Small intestine (tissue), 7 donors: ENCODE data around the gene CASKIN1. TPM values are rescaled to one million over a fixed set of nuclear protein-coding genes. Genes with fewer than 3 reads are reported as not detected.
A peak's percentile ranks its signal among the peaks of the same experiment; 100 is the strongest.
"Not testable (repeated sequence)": the region's sequence is repeated elsewhere in the genome, so short reads cannot be mapped to it uniquely, and the experiment has no call there.

Experiments
- DNase-seq, 2 donors: peaks; one replicate each; pipeline versions ENCODE4 v3.0.0 to v3.0.0-alpha.2; 2013
- FAIRE-seq: peaks from 2 replicates; lab custom pipeline; 2012; peaks lifted over from hg19 to GRCh38; lab: Jason Lieb, UNC
- H3K27ac ChIP-seq, 3 donors: one replicate each; pipeline ENCODE4 v1.5.1; 2013; ENCODE audit warnings: low read length in 2 of 3, mild to moderate bottlenecking in 2 of 3, control low read depth in 1 of 3, inconsistent platforms in 1 of 3, low read depth in 1 of 3, moderate library complexity in 1 of 3
- H3K27me3 ChIP-seq, 3 donors: one replicate each; pipeline ENCODE4 v1.6.1; 2013; ENCODE audit warnings: low read length in 3 of 3, inconsistent platforms in 1 of 3; ENCODE audit not compliant: control insufficient read depth in 3 of 3, insufficient read depth in 3 of 3
- H3K36me3 ChIP-seq, 3 donors: one replicate each; pipeline ENCODE4 v1.6.1; 2013; ENCODE audit warnings: low read length in 3 of 3, inconsistent platforms in 1 of 3, low read depth in 1 of 3, mild to moderate bottlenecking in 1 of 3, moderate library complexity in 1 of 3; ENCODE audit not compliant: control insufficient read depth in 3 of 3, insufficient read depth in 2 of 3
- H3K4me1 ChIP-seq, 3 donors: one replicate each; pipeline ENCODE4 v1.6.1; 2013; ENCODE audit warnings: low read length in 2 of 3, inconsistent platforms in 1 of 3, low read depth in 1 of 3, mild to moderate bottlenecking in 1 of 3, moderate library complexity in 1 of 3; ENCODE audit not compliant: control insufficient read depth in 3 of 3, insufficient read depth in 2 of 3
- H3K4me3 ChIP-seq, 3 donors: one replicate each; pipeline ENCODE4 v1.5.1; 2013; ENCODE audit warnings: low read length in 3 of 3, control low read depth in 1 of 3, inconsistent platforms in 1 of 3, low read depth in 1 of 3, mild to moderate bottlenecking in 1 of 3, moderate library complexity in 1 of 3
- H3K9me3 ChIP-seq, 2 donors: one replicate each; pipeline ENCODE4 v1.6.1; 2013; ENCODE audit warnings: low read depth in 1 of 2, low read length in 1 of 2; ENCODE audit not compliant: control insufficient read depth in 2 of 2, insufficient read depth in 1 of 2
- WGBS, 3 donors: extraction: QIAGEN DNeasy Blood & Tissue Kit; methylation state at CpG; one replicate each; pipeline ENCODE4 v1.1.7; 2013; 5-methylcytosine and 5-hydroxymethylcytosine counted together
- polyA plus RNA-seq, 4 donors: library from polyadenylated mRNA; stranded (reverse) in 3 of 4; unstranded in 1 of 4; fragments of 200-250 nt in 3 of 4; fragments of 120-200 nt in 1 of 4; gene quantifications; one replicate each; pipeline versions ENCODE4 v1.2.1 to v1.2.3, GENCODE V29; 2013
- donor health status: healthy with polysubstance abuse.
- donor health status: control.
- donor health status: control.
- donor health status: Bipolar disorder and iron deficiency.
- donor health status: healthy.

Gene CASKIN1
- polyA plus RNA-seq, 4 donors = 0.27 to 1.1 (median 0.51) TPM

DNA sequence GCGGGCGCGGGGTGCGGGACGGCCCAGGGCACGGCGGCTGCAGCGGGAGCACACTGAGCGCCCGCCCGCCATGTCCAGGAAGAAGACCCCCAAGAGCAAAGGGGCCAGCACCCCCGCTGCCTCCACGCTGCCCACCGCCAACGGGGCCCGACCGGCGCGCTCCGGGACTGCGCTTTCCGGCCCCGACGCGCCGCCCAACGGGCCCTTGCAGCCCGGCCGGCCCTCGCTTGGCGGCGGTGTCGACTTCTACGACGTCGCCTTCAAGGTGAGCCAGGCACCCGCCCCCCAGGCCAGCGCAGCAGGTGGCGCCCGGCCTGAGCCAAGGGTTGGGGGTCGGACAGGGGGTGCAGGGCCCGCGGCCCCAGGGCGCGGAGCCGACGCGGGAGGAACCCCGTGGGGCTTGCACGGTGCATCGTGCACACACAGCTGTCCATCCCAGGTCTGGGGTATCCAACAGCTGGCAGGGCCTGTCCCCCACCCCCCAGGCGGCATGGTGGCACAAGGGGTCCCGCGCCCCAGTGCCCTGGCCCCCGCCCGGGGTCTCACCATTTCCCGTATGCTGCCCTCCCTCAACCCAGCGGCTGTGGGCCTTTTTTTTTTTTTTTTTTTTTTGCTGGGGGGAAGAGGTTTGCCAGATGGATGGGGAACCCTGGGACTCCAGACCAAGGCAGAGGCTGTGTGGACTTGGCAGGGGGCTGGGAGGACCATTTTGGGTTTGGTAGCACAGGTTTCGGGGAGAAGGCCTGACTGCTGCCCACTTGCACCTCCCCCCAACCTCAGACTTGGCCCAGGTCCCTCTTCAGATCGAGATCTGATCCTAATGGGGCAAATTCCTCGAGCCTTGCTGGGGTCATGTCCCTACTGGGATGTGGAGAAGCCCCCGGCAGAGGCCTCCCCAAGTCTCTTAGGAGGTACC lies 47.4 kb downstream of the CASKIN1 start:
- peaks cover 3 to 54% (median 3%) of the 10 kb centered on the region in 3 donors for H3K4me1 ChIP-seq
- FAIRE-seq = no peak
- no peaks in the 10 kb centered on the region for H3K9me3 ChIP-seq
- H3K27ac ChIP-seq = peak overlapping the region in 2 of 3 donors; percentile 35 to 38
- peak overlapping the region; percentile 26 to 57 (median 38) for H3K4me3 ChIP-seq
- 2% methylated on average over 40 to 62 of the region's 62 CpGs for WGBS, 3 donors
- peak; percentile 23 to 40 for DNase-seq
- H3K27me3 ChIP-seq = peaks cover 0 to 10% (median 0%) of the 10 kb centered on the region in 3 donors
- peaks cover 0 to 46% (median 0%) of the 10 kb centered on the region in 3 donors for H3K36me3 ChIP-seq

DNA sequence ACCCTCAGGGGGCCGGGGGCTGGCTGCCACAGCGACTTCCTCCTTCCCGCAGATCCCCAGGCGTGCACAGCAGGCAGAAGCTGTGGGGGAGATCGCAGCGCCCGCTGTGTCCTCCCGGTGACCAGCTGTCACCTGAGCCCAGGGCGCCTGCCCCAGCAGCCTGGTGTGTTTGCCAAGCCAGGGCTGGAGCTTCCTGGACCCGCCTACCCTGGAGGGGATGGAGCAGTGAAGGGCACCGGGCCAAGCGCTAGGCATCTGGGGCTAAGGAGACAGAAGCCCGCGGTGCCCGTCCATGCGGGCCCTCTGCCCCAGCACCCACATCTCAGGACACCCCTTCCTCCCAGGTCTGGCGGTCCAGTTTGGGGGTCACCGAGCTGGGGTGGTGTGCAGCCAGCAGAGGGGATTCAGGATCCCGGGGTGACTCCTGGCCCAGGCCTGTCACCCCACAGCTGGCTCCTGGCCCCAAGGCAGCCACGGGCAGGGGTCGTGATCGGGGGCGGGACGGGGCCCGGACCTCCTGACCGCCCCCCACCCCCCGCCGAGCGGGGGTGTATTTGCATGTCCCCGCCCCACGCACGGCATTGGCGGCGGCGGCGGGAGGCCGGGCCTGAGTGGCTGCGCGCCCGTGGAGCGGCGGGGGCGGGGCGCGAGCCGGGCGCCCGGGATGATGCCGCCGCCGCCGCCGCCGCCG lies 48.3 kb downstream of the CASKIN1 start, which contains the start of gene RAB26:
RAB26 (plus strand) TSS at position 645 of the 691 bp plus-strand sequence. CDS start 159 bp downstream, outside the sequence.
- Histone ChIP-seq H3K4me1 (peaks cover 3 to 53% (median 3%) of the 10 kb centered on the region in 3 donors), H3K9me3 (no peaks in the 10 kb centered on the region), H3K36me3 (peaks cover 0 to 38% (median 0%) of the 10 kb centered on the region in 3 donors), H3K27ac (peak within 1 kb of the TSS; percentile 47 to 81 (median 75)), H3K27me3 (peaks cover 0 to 10% (median 0%) of the 10 kb centered on the region in 3 donors), H3K4me3 (peak within 1 kb of the TSS; percentile 27 to 57 (median 38))
- WGBS, 3 donors = 3 to 6% (median 5%) methylated on average over 26 to 55 of the region's 55 CpGs
- DNase-seq (peak; percentile 78 to 88), FAIRE-seq (no peak)

DNA sequence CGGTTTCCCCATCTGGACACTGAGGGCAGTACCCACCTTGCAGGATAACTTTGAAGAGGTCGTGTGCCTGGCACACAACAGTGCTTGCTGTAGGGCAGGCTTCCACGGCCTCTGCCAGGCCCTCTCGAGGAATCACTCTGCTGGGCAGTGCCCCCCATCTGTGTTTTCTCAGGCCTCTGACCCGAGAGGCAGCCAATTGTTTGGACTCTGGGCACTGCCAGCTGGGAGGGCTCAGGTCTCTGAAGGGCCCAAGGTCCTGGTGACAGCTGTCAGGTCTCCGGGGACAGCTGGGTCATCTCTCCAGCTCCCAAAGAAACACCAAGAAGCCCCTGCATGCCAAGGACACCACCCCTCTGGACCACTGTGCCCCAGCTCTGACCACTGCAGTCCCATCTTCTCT lies 49.0 kb downstream of the CASKIN1 start:
- FAIRE-seq (no peak), DNase-seq (no peak)
- Histone ChIP-seq H3K4me1 (peaks cover 3 to 46% (median 3%) of the 10 kb centered on the region in 3 donors), H3K27ac (peak overlapping the region; percentile 47 to 81 (median 75)), H3K27me3 (peaks cover 0 to 10% (median 0%) of the 10 kb centered on the region in 3 donors), H3K36me3 (peaks cover 0 to 31% (median 0%) of the 10 kb centered on the region in 3 donors), H3K9me3 (no peaks in the 10 kb centered on the region), H3K4me3 (no peak overlapping the region)
- WGBS, 3 donors = 50 to 77% (median 59%) methylated on average over 6 of the region's 6 CpGs

- H3K27ac ChIP-seq = no peak overlapping the region
- no peak for FAIRE-seq
These were observed 50.6 kb downstream of the CASKIN1 start for GRCh38 chr16:2145843-2146242.

GRCh38 chr16:2143878-2144485 lies 52.4 kb downstream of the CASKIN1 start:
- no peak for DNase-seq
- Histone ChIP-seq H3K4me1 (peaks cover 0 to 12% (median 3%) of the 10 kb centered on the region in 3 donors), H3K36me3 (peaks cover 0 to 4% (median 0%) of the 10 kb centered on the region in 3 donors), H3K27me3 (peaks cover 0 to 2% (median 0%) of the 10 kb centered on the region in 3 donors), H3K9me3 (no peaks in the 10 kb centered on the region), H3K27ac (no peak overlapping the region), H3K4me3 (no peak overlapping the region)
- FAIRE-seq = no peak
- WGBS, 3 donors = 78 to 81% (median 79%) methylated on average over 17 of the region's 17 CpGs

More at GRCh38 chr16:2145843-2146242, 50.6 kb downstream of the CASKIN1 start:
- peaks cover 3 to 30% (median 3%) of the 10 kb centered on the region in 3 donors for H3K4me1 ChIP-seq
- H3K9me3 ChIP-seq = no peaks in the 10 kb centered on the region
- H3K4me3 ChIP-seq = no peak overlapping the region
- peaks cover 0 to 15% (median 0%) of the 10 kb centered on the region in 3 donors for H3K36me3 ChIP-seq
- no peak for DNase-seq
- peaks cover 0 to 10% (median 0%) of the 10 kb centered on the region in 3 donors for H3K27me3 ChIP-seq
- WGBS, 3 donors = 81 to 88% (median 85%) methylated on average over 5 of the region's 5 CpGs

GRCh38 chr16:2142942-2143877 lies 53.2 kb downstream of the CASKIN1 start:
- no peak for FAIRE-seq
- WGBS, 3 donors = 69 to 74% (median 72%) methylated on average over 31 of the region's 31 CpGs

GRCh38 chr16:2135770-2136490 lies 60.5 kb downstream of the CASKIN1 start, which contains the start of gene PKD1:
Gene PKD1 (minus strand): TSS chr16:2135898. CDS start chr16:2135689, 209 bp downstream.
- H3K36me3 ChIP-seq, FAIRE-seq, H3K4me1 ChIP-seq, H3K9me3 ChIP-seq, H3K27me3 ChIP-seq: not testable (repeated sequence)
- H3K4me3 ChIP-seq = peak within 1 kb of the TSS; percentile 41 to 52 (median 43)
- H3K27ac ChIP-seq = peak within 1 kb of the TSS; percentile 20 to 83 (median 53)
- WGBS, 3 donors = 0% methylated on average over 16 to 74 of the region's 81 CpGs
- DNase-seq = peak; percentile 90 to 96

More at GRCh38 chr16:2142942-2143877, 53.2 kb downstream of the CASKIN1 start:
- Histone ChIP-seq H3K4me3 (no peak overlapping the region), H3K9me3 (no peaks in the 10 kb centered on the region), H3K27ac (no peak overlapping the region), H3K4me1 (peaks cover 0 to 10% (median 3%) of the 10 kb centered on the region in 3 donors), H3K27me3 (peaks cover 0 to 2% (median 0%) of the 10 kb centered on the region in 3 donors), H3K36me3 (peaks cover 0 to 4% (median 0%) of the 10 kb centered on the region in 3 donors)
- peak in 1 of 2 donors; percentile 1 for DNase-seq
